Neural cell (in vitro differentiated cells): Measurements from ENCODE around the gene SELENOH.

ENCODE experiments used
- RAD21 ChIP-seq: fragments of 450-650 bp; conservative IDR thresholded peaks from 2 replicates; pipeline ENCODE4 v1.6.1; 2014; ENCODE audit warnings: antibody characterized with exemption, mild to moderate bottlenecking, moderate library complexity
- TF ChIP-seq, protein P1 (sequence below): fragments of 450-650 bp; IDR thresholded peaks from 2 replicates; pipeline ENCODE4 v1.5.1; 2014; ENCODE audit warnings: antibody characterized with exemption, mild to moderate bottlenecking, moderate library complexity; ENCODE audit not compliant: poor library complexity, severe bottlenecking
- TF ChIP-seq, protein P2 (sequence below): IDR thresholded peaks from 2 replicates; pipeline ENCODE4 v1.6.1; 2012; ENCODE audit warnings: borderline replicate concordance

DNA sequence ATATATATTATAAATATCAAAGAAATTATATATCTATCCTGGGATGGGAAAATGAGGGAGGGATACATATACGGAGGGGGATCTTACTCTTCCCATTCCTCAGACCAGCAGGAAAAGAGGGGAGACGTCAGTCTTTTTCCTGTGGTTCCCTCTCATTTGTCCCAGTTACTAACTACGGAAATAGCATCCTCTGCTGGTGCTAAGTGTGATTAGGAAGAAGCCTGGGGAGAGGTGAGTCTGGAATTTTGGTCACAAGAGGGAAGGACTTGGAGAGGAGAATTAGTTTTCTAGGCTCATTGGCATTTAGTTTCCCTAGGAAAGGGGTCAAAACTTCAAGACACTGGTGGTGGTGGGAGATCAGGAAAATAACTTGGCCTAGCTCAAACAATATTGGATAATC lies 40.9 kb upstream of the SELENOH start:
- TF ChIP-seq, protein P1, sequence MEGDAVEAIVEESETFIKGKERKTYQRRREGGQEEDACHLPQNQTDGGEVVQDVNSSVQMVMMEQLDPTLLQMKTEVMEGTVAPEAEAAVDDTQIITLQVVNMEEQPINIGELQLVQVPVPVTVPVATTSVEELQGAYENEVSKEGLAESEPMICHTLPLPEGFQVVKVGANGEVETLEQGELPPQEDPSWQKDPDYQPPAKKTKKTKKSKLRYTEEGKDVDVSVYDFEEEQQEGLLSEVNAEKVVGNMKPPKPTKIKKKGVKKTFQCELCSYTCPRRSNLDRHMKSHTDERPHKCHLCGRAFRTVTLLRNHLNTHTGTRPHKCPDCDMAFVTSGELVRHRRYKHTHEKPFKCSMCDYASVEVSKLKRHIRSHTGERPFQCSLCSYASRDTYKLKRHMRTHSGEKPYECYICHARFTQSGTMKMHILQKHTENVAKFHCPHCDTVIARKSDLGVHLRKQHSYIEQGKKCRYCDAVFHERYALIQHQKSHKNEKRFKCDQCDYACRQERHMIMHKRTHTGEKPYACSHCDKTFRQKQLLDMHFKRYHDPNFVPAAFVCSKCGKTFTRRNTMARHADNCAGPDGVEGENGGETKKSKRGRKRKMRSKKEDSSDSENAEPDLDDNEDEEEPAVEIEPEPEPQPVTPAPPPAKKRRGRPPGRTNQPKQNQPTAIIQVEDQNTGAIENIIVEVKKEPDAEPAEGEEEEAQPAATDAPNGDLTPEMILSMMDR = no peak
- TF ChIP-seq, protein P2, sequence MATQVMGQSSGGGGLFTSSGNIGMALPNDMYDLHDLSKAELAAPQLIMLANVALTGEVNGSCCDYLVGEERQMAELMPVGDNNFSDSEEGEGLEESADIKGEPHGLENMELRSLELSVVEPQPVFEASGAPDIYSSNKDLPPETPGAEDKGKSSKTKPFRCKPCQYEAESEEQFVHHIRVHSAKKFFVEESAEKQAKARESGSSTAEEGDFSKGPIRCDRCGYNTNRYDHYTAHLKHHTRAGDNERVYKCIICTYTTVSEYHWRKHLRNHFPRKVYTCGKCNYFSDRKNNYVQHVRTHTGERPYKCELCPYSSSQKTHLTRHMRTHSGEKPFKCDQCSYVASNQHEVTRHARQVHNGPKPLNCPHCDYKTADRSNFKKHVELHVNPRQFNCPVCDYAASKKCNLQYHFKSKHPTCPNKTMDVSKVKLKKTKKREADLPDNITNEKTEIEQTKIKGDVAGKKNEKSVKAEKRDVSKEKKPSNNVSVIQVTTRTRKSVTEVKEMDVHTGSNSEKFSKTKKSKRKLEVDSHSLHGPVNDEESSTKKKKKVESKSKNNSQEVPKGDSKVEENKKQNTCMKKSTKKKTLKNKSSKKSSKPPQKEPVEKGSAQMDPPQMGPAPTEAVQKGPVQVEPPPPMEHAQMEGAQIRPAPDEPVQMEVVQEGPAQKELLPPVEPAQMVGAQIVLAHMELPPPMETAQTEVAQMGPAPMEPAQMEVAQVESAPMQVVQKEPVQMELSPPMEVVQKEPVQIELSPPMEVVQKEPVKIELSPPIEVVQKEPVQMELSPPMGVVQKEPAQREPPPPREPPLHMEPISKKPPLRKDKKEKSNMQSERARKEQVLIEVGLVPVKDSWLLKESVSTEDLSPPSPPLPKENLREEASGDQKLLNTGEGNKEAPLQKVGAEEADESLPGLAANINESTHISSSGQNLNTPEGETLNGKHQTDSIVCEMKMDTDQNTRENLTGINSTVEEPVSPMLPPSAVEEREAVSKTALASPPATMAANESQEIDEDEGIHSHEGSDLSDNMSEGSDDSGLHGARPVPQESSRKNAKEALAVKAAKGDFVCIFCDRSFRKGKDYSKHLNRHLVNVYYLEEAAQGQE = no peak
- no peak for TF ChIP-seq RAD21
